HG03521 (cell line): ENCODE data around the gene FAR1.

Source experiments
- ATAC-seq: cut with Tn5 transposase; IDR thresholded peaks from one replicate; pipeline ENCODE4 v1.9.1; 2021; ENCODE audit warnings: mild to moderate bottlenecking, moderate library complexity; ENCODE audit not compliant: unreplicated experiment

FAR1 gene

DNA sequence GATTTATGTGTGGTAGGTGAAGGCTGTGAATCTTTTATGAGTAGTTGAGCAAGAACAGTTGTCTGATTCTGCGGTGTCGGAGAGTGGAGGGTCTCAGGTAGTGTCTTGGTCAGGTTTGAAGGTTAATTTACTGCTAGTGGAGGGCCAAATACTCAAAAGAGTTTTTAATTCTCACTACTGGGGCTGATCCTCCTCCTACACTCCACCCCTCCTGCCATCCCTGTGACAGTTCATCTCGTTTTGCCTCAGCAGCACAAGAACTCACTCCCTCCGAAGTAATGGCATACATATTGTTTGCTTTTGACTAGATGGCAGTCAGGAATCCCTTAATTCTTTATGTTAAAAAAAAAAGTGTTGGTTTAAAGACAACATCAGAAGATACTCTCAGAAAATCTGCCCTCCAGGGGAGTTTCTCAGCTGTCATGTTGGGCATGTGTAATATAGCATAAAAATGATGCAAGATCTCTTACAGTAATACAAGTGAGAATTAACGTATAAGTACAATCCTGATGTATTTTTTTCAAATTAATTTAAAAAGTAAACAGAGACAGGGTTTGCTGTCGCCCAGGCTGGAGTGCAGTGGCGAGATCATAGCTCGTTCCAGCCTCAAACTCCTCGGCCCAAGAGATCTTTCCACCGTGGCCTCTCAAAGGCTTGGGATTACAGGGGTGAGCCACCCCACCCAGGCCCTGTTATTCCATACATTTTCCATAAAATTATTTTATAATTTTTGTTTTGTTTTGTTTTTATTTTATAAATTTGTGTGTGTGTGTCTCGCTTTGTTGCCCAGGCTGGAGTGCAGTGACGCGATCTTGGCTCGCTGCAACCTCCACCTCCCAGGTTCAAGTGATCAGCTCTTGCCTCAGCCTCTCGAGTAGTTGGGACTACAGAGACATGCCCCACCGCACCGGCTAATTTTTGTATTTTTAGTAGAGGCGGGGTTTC, 1.3 kb downstream of the FAR1 start:
- ATAC-seq, result no peak

DNA sequence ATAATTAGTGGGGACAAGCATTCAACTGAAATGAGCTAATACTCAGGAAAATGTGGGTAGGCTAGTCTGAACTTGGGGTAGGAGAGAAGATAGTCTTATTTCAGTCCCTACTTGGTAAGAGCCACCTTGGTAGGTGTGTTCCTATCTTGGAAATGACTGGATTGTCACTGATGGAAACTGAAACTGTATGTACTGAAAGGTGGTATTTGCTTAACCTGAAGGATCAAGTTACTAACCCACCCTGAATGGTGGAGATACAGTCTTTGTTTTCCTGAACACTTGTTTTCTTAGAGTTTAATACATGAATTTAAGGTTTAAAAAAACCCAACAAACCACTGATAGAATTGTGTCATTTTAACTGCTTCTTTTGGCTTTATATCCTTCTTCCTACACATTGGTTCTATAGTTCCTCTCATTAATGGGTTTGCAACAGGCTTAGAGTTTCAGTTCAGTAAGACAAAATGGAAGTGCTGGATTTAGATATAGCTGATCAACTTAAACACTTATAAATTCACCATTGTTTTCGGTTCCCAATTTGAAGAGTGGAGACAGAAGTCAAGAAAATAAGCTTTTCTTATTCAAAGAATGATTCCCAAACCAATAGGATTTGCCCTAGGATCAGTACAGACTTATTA, 4.2 kb downstream of the FAR1 start:
- no peak for ATAC-seq

DNA sequence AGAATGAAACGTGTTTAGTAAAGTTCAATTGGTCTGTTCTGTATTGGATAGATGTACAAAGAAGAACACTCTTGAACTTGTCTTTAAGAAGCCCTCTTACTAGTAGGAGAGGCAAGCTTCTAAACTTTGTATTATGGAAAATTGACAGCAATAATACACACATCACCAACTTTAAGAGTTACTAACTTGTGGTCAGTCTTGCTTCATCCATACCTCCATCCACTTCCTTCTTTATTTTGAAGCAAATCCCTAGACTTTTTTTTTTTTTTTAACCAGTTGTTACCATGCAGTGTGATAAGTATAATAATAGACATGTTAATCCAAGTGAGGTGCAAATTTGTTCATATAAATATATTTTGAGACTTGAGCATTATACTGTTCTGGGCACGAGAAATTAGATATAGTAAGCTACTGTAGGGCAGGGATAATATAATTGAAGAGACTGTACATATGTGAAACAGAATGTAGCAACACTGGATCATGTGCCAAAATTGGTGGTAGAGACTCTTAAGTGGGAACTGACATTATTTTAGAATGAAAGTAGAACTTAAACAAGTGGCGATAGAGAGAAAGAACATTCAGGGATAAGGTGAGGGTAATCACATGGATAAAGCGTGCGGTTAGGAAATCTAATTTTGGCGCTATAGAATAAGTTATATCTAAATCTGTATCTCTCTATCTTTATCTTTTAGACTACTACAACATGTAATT, 6.5 kb downstream of the FAR1 start:
- no peak for ATAC-seq

DNA sequence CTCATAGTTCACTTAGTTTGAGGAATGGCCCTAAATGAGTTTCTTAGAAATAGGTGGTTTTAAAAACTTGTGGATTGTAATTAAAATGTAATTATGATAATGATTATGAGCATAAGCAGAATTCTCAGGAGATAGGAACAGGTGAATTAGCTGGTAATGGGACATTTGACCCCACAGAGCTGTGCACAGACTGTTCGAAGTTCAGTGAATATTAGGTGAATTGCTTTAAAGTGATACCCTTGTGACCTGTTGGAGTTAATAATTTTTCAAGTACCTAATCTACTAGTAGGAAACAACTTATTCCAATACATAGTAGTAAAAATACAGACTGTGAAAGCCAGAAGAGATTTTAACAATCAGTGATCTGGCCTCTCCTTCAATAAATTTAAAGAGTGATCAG, 8.1 kb downstream of the FAR1 start:
- ATAC-seq, result no peak

- ATAC-seq, result no peak
Observed at GRCh38 chr11:13679768-13680167, 11.3 kb downstream of the FAR1 start.

GRCh38 chr11:13680501-13681264, 12.2 kb downstream of the FAR1 start:
- ATAC-seq, result no peak

DNA sequence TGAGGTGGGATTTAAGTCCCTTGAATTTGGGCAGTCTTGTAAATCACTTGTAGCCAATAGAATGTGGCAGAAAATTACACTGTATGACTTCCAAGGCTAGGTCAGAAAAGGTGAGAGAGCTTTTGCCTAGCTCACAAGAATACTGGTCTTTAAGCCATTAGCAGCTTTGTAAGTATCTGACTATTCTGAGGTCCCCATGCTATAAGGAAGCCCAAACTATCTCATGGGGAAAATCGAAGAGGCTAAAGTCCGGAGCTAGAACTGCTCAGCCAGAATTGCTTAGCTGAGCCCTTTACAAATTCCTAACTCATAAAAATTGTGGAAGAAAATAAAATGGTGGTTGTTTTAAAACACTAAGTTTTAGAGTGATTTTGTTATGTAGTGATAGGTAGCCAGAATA, 13.0 kb downstream of the FAR1 start:
- ATAC-seq, result no peak

DNA sequence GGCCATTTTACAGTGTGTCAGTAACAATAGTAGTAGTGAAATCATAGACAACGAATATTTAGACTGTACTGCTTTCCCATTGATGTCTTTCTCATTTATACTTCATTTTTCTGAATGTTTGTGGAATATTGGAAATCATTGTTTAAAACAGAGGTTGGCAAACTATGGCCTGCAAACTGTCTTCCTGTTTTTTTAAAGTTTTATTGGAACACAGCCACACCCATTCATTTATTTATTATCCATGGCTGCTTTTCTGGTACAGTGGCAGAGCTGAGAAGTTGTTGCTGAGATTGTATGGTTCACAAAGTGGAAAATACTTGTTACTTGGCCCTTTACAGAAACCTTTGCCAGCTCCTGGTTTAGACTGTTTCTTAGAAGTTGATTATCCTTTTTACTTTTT, 13.7 kb downstream of the FAR1 start:
- ATAC-seq, result no peak

- no peak for ATAC-seq
Observed at GRCh38 chr11:13685461-13686108, 17.1 kb downstream of the FAR1 start.

- no peak for ATAC-seq
Observed at GRCh38 chr11:13686776-13687175, 18.3 kb downstream of the FAR1 start.

- no peak for ATAC-seq
Observed at GRCh38 chr11:13687271-13687670, 18.8 kb downstream of the FAR1 start.

GRCh38 chr11:13691286-13691899, 22.9 kb downstream of the FAR1 start:
- ATAC-seq, result no peak

DNA sequence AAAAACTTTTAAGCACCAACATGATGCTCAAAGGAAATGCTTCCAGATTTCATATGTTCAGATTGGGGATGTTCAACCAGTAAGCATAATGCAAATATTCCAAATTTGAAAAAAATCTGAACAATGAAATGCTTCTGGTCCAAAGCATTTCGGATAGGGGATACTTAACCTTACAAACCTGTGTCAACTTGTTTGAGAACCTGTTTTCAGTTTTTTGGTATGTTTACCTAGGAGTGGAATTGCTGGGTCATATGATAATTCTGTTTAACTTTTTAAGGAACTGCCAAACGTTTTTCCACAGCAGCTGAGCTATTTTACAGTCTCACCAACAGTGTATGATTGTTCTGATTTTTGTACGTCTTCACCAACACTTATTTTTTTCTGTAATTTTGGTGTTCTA, 23.7 kb downstream of the FAR1 start:
- ATAC-seq, result no peak

DNA sequence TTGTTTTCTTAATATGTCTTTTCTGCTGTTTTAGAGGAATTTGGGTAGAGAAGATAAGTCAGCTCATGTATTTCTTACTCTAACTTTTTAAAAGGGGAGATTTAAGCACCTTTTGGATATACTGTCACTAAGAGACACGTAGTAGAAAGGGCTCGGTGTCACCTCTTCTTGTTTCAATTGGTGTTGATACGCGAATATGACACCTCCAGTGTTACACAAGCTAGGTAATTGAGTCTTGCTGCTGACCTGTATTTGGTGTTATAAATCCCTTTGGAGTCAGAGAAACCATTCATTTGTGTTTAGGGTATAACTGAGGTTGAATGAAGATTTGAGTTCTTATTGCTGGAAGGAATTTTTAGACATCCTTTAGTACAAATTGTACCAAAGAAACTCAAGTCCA, 25.6 kb downstream of the FAR1 start:
- no peak for ATAC-seq

- no peak for ATAC-seq
Observed at GRCh38 chr11:13695886-13696285, 27.4 kb downstream of the FAR1 start.

DNA sequence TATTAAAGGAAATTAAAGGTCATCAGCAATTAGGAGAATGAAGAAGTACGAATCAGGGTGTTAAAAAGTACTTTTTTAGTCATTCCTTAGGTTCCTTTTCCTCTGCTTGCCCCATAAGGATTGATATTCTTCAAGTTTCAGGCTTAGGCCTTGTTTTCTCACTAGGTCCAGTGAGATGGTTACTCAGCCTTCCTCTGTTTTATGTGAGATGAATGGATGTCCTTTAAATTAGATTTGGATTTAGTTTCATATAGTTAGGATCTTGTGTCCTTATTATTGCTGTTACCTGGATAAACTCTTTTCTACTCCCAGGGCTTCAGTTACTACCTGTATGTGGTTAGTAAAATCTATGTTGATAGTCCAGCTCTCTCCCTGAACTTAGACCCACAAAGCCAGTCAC, 29.2 kb downstream of the FAR1 start:
- ATAC-seq, result no peak

DNA sequence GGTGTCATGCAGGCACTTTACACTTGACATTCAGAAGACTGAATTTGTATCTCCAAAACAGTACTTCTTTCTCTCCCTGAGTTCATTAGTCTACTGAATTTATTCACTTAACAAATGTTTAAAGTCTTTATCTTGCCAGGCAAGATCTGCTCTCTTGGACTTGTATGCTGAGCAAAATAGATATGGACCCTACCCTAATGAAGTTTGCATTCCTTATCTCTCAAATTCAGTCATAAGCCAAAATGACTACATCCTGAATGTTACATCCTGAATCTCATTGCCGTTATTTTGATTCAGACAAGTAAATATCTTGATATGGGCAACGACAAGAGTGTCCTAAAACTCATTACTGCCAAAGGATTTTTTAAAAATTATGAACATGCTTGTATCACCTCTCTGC, 29.7 kb downstream of the FAR1 start:
- ATAC-seq, result no peak

DNA sequence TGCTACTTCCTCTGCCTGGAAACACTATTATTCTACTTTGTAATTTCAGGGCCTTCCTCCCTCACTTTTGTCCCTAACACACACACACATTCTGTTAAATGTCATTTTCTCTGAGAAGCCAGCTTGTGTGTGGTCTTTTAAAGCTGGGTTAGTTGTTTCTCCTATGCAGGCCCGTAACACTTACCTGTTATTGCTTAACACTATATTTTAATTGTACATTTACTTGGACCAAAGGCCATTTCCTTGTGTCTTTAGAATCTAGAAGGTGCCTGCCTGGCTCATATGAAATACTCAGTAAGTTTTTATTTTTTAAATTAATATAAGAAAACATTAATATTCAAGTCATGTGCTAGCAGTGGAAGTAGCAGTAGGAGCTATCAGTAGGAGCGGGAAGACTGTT, 30.6 kb downstream of the FAR1 start:
- ATAC-seq, result no peak

- no peak for ATAC-seq
Observed at GRCh38 chr11:13699870-13700269, 31.4 kb downstream of the FAR1 start.

DNA sequence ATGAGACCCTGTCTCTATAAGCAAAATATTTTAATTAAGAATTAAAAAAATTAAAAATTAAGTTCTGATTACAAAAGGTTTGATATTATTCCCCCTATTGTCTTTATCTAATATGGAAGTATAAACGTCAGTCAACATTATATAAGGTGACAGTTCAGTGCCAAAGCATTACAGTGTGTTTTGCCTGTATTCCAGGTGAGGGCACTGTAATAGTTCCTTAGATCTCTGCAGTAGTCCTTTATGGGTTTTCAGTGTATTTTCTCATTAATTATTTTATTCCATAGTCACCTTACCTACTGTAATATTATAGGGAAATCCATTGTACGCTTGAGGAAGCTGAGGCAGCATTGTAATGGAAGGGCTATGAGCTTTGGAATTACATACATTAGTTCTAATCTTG, 33.0 kb downstream of the FAR1 start:
- ATAC-seq, result no peak
